GM23248 (cell line): ENCODE results near the gene GNB1.

Source experiments
- EZH2 ChIP-seq: fragments of 200-600 bp; sonication (generic); IDR thresholded peaks from 2 replicates; pipeline ENCODE4 v1.6.1; 2018; ENCODE audit warnings: antibody characterized with exemption, mild to moderate bottlenecking; ENCODE audit not compliant: insufficient read depth, poor library complexity, severe bottlenecking
- EZH2phosphoT487 ChIP-seq: fragments of 200-600 bp; sonication (generic); IDR thresholded peaks from 2 replicates; pipeline ENCODE4 v1.6.1; 2018; ENCODE audit warnings: antibody characterized with exemption, moderate library complexity, mild to moderate bottlenecking, low read depth; ENCODE audit not compliant: insufficient read depth

GRCh38 chr1:1872329-1872994 lies 18.4 kb downstream of the GNB1 start:
- TF ChIP-seq EZH2 (no peak), EZH2phosphoT487 (no peak)
